Prostate gland (tissue), 2 donors: Measurements from ENCODE around the gene STARD5.
A peak's percentile ranks its signal among the peaks of the same experiment; 100 is the strongest.

Source experiments
- CTCF ChIP-seq, 4 experiments: fragments of 200-600 bp in 2 of 4; fragments of 450-650 bp in 2 of 4; sonication (generic) in 2 of 4; IDR thresholded peaks; 1 replicate in 3 of 4; 2 replicates in 1 of 4; pipeline ENCODE4 v1.5.1; 2016 to 2019; ENCODE audit warnings: antibody characterized with exemption in 4 of 4, mild to moderate bottlenecking in 2 of 4, moderate library complexity in 2 of 4
- POLR2A ChIP-seq: fragments of 450-650 bp; IDR thresholded peaks from one replicate; pipeline ENCODE4 v1.6.1; 2016; ENCODE audit warnings: antibody characterized with exemption, mild to moderate bottlenecking
- POLR2AphosphoS5 ChIP-seq: sonication (generic); formaldehyde crosslinking; IDR thresholded peaks from one replicate; pipeline ENCODE4 v1.6.1; 2017; ENCODE audit warnings: antibody characterized with exemption

DNA sequence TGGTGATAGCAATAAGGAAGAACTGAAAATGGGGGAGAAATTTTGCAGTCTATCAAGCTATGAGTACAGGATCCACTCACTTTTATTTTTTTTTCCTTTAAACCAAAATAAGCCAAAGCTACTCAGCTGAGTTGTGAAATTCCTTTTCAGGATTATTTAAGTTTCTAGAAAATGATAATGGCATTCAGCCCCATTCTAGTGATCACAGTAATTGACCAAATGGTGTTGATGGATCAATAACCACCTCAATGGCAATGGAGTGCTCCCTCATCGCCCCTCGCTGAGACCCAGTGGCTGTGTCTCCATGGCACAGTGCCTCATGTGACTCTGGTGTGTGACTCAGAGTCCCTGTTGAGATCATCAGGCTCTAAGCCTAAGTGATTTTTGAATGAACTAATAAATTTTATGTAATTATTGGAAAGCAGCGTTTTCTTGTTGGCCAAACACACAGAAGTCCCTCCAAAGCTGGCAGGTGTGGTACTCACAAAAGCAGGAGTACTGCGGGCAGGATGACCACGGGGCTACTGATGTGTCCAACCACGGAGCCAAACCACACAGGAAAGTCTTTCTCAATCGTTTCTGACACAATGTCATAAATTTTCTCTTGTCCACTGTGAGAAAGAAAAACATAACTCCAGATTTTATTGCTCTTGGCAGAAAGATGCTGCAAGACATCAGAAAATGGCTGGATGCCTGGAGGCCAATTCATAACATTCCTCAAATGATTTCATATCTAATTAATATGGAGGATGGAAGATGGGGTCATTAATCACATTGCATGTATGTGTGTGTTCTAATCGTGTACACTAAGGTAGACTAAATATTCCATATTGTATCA lies 14.4 kb upstream of the STARD5 start:
- no peak for TF ChIP-seq POLR2A
- TF ChIP-seq CTCF (IDR thresholded peaks at IDR 0.05), result no peak
- peak; percentile 90 for TF ChIP-seq POLR2AphosphoS5
